HG03025 (cell line): ENCODE measurements around the gene ACTR3C.
"Not testable (repeated sequence)": the region's sequence is repeated elsewhere in the genome, so short reads cannot be mapped to it uniquely, and the experiment has no call there.

Experiments used
- ATAC-seq: cut with Tn5 transposase; IDR thresholded peaks from one replicate; pipeline ENCODE4 v1.9.1; 2021; ENCODE audit warnings: mild to moderate bottlenecking, moderate library complexity; ENCODE audit not compliant: unreplicated experiment, low FRiP score

Gene ACTR3C

GRCh38 chr7:150287815-150288214 lies 35.5 kb downstream of the ACTR3C start:
- ATAC-seq: not testable (repeated sequence)

- not testable (repeated sequence) for ATAC-seq
Measured at GRCh38 chr7:150285849-150286754, 37.2 kb downstream of the ACTR3C start.

- not testable (repeated sequence) for ATAC-seq
Measured at GRCh38 chr7:150283608-150284007, 39.7 kb downstream of the ACTR3C start.

GRCh38 chr7:150283111-150283510 lies 40.2 kb downstream of the ACTR3C start:
- ATAC-seq: not testable (repeated sequence)

GRCh38 chr7:150281681-150282403 lies 41.5 kb downstream of the ACTR3C start:
- not testable (repeated sequence) for ATAC-seq

- ATAC-seq: not testable (repeated sequence)
Measured at GRCh38 chr7:150278383-150278782, 45.0 kb downstream of the ACTR3C start.

- not testable (repeated sequence) for ATAC-seq
Measured at GRCh38 chr7:150276132-150276695, 47.1 kb downstream of the ACTR3C start.

- ATAC-seq: not testable (repeated sequence)
Measured at GRCh38 chr7:150271898-150272297, 51.4 kb downstream of the ACTR3C start.

- not testable (repeated sequence) for ATAC-seq
Measured at GRCh38 chr7:150270101-150270824, 53.1 kb downstream of the ACTR3C start.

- not testable (repeated sequence) for ATAC-seq
Measured at GRCh38 chr7:150268798-150269197, 54.5 kb downstream of the ACTR3C start.

- ATAC-seq: not testable (repeated sequence)
Measured at GRCh38 chr7:150268287-150268686, 55.1 kb downstream of the ACTR3C start.

GRCh38 chr7:150266953-150267665 lies 56.2 kb downstream of the ACTR3C start:
- ATAC-seq: not testable (repeated sequence)

- not testable (repeated sequence) for ATAC-seq
Measured at GRCh38 chr7:150262656-150263055, 60.7 kb downstream of the ACTR3C start.

GRCh38 chr7:150247745-150248144 lies 75.6 kb downstream of the ACTR3C start:
- not testable (repeated sequence) for ATAC-seq

GRCh38 chr7:150245208-150245607 lies 78.1 kb downstream of the ACTR3C start:
- not testable (repeated sequence) for ATAC-seq

GRCh38 chr7:150242935-150243334 lies 80.4 kb downstream of the ACTR3C start:
- not testable (repeated sequence) for ATAC-seq

GRCh38 chr7:150225444-150225843 lies 97.9 kb downstream of the ACTR3C start:
- ATAC-seq: not testable (repeated sequence)

GRCh38 chr7:150222083-150222972 lies 101.0 kb downstream of the ACTR3C start:
- not testable (repeated sequence) for ATAC-seq
